Renal pelvis (tissue), 4 donors: Measurements from ENCODE around the gene CBL. TPM values are rescaled to one million over a fixed set of nuclear protein-coding genes. Genes with fewer than 3 reads are reported as not detected.
A peak's percentile ranks its signal among the peaks of the same experiment; 100 is the strongest.
"Not testable (repeated sequence)": the region's sequence is repeated elsewhere in the genome, so short reads cannot be mapped to it uniquely, and the experiment has no call there.

Source experiments
- DNase-seq: peaks from one replicate; pipeline ENCODE4 v3.0.0-alpha.2; 2013
- polyA plus RNA-seq, 3 donors: library from polyadenylated mRNA; unstranded; fragments of 120-200 nt; gene quantifications; one replicate each; pipeline ENCODE4 v1.2.1, GENCODE V29; 2013; ENCODE audit not compliant: insufficient read length in 3 of 3

CBL gene
- polyA plus RNA-seq, 3 donors: 17.7 to 22.5 (median 22.2) TPM

DNA sequence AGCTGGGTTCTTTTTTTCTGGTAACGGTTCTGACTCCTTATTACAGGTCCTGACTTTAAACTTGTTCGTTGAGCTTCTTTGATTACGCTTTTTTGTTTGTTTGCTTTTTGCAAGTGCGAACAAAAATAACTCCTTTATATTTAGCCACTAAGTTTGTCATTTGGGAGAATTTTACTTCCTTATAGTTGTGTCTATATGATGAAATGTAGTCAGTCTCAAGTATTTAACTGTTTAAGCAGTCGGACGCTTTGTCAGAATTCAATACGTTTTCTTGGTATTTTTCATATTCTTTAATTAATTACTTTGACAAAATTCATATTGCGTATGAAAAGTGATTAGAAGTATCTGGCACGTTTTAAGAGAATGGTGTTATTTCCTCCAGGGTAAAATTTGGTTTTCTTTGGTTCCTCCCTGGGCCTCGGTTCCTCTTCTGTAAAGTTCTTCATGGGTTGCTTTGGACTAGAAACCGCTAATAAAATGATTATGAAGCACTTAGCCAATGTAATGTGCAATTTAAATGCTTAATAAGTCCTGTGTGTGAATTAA is 1.3 kb downstream of the CBL start:
- DNase-seq: no peak

DNA sequence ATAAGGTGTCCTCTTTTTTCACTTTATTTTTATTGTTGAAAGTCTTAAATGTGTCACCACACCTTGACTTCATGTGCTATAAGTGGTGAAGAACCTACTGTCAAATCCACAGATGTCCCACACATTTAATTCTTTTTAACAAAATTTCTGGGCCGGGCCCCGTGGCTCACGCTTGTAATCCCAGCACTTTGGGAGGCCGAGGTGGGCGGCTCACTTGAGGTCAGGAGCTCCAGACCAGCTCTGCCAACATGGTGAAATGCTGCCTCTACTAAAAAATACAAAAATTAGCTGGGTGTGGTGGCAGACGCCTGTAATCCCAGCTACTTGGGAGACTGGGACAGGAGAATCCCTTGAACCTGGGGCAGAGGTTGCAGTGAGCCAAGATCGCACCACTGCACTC is 3.0 kb downstream of the CBL start:
- DNase-seq: no peak

DNA sequence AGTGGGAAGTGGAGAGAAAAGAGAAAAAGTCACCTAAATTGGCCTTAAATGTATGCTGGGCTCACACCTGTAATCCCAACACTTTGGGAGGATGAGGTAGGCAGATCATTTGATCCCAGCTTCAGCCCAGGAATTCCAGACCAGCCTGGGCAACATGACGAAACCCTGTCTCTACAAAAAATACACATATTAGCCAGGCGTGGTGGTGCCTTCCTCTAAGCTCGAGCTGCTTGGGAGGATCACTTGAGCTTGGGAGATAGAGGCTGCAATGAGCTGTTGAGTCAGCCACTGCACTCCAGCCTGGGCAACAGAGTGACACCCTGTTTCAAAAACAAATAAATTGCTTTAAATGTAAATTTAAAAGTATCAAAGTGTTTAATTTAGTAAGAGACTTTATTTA is 3.9 kb downstream of the CBL start:
- DNase-seq: no peak

DNA sequence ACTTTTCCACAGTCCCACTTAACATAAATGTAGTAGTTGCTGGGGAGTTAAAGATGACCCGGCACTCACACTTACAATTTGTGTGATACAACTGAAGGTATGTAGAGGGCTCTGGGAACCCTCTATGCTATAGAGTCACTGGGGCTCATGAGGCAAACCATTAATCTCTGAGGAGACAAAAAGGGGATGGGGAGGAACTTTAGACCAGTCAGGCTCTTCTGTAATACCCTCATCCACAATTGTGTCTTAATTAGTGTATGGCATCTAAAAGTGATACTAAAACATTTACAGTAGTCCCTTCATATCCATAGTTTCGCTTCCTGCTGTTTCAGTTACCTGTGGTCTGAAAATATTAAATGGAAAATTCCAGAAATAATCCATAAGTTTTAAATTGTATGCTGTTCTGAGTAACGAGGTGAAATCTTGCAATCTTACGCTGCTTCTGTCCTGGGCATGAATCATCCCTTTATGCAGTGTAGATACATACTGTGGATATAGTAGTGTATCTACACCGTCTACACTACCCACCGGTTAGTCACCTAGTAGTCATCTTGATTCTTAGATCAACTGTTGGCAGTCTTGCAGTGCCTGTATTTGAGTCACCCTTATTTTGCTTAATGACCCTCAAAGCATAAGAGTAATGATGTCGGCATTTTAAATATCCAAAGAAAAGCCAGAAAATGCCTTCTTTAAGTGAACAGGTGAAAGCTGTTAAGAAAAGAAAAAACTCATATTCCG is 12.2 kb downstream of the CBL start:
- no peak for DNase-seq

DNA sequence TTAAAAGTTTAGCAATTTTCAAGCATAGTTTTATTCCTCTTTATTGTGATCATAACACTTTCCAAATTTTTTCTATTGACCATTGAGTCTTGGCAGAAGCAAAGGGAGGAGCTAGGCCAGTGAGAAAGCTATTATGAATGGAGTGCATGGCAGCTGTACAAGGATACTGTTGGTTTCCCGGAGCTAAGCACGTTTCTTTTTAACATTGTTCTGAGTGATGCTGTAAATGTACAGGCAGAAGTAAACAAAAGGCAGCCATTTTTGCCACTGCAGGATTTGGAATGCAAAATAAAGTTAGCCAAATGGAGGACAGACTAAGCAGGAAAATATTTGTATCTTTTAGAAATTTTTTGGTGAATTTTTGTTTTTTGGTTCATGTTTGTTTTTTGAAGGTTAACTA is 16.2 kb downstream of the CBL start:
- DNase-seq: peak; percentile 14

DNA sequence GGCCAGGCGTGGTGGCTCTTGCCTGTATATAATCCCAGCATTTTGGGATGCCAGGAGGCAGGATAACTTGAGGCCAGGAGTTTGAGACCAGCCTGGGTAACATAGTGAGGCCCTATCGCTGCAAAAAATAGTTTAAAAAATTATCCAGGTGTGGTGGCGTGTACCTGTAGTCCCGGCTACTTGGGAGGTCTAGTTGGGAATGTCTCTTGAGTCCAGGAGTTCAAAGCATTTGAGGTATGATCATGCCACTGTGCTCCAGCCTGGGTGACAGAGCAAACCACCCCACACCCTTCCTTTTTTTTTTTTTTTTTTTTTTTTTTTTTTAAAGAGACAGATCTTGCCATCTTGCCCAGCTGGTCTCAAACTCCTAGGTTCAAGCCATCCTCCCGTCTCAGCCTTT is 16.8 kb downstream of the CBL start:
- DNase-seq: no peak

DNA sequence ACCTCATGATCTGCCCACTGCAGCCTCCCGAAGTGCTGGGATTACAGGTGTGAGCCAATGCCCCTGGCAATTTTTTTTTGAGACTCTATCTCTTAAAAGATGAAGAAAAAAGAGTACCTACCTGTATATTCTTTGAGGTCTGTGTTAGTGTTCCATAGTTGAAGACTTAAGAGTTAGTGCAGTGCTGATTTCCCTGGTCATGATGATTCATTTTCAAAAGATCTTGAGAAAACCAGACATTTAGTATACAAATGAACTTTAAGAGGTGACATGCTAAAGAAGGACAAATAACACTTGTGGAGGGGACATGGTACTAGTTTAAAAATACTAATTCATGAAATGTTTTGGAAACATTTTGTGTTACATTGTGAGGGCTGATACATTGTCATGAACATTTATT is 17.7 kb downstream of the CBL start:
- DNase-seq: no peak

DNA sequence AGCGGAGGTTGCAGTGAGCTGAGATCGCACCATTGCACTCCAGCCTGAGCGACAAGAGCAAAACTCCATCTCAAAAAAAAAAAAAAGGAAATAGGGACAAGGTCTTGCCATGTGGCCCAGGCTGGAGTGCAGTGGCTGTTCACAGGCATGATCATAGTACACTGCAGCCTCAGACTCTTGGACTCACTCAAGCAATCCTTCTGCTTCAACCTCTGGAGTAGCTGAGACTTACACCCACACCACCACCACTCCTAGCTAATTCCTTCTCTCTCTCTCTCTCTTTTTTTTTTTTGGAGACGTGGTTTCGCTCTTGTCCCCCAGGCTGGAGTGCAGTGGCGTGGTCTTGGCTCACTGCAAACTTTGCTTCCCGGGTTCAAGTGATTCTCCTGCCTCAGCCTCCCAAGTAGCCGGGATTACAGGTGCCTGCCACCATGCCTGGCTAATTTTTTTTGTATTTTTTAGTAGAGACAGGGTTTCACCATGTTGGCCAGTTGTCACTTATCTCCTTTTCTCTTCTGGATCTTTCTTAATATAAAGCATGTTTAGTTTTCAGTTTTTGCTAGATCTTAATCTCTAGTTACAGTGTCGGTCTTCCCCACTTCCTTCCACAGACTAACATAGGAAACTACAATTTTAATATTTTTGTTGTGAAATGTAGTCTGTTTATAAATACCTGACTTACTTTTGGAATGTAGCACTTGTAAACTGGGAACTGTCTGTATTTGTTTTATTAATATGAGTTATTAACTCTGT is 22.6 kb downstream of the CBL start:
- not testable (repeated sequence) for DNase-seq

DNA sequence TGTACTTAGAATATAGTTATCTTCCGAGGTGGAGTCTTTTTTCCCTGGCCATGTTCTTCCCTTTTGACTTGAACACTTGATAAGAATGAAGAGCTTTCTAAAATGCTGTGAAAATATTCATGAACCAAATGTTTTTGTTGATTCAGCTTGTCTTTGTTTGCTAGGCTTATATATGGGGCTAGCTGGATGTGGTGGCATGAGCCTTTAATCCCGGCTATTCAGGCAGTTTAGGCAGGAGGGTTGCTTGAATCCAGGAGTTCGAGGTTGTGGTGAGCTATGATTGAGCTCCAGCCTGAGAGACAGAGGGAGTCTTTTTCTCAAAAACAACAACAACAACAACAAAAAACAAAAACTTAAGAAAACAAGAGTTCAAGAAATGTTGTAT is 23.1 kb downstream of the CBL start:
- no peak for DNase-seq

DNA sequence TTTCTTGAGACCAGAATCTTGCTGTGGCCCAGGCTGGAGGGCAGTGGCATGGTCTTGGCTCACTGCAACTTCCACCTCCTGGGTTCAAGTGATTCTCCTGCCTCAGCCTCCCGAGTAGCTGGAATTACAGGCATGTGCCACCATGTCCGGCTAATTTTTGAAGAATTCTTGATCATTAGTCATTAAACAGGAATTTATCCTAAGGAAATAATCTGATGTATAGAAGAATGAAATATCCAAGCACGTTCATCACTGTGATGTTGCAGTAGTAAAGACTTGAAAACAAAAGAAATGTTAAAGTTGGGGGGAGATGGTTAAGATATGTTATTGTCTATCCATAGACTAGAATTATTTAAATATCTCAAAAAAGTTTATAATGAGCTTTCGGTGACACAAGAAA is 23.6 kb downstream of the CBL start:
- DNase-seq: no peak

DNA sequence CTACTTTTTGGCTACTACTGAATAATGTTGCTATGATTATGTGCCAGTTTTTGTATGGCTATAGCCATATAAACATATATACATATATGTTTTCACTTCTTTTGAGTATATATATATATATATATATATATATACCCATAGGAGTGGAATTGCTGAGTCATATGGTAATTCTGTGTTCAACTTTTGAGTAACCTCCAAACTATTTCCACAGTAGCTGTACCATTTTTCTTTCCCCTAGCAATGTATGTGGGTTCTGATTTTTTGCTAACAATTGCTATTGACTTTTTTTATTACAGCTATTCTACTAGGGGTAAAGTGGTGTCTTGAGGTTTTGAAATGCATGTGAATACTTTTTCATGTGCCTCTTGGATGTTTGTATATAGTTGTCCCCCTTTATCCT is 30.4 kb downstream of the CBL start:
- DNase-seq: no peak

DNA sequence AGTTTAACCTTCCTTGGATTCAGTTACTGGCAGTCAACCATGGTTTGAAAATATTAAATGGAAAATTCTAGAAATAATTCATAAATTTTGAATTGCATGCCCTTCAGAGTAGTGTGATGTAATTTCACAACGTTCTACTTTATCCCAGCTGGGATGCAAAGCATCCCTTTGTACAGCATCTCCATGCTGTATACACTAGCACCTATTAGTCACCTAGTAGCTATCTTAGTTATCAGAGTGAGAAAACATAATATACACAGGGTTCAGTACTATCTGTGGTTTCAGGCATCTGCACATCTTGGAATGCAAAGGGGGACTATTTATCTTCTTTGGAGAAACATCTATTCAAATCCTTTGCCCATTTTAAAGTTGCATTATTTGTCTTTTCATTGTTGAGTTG is 30.8 kb downstream of the CBL start:
- DNase-seq: no peak

DNA sequence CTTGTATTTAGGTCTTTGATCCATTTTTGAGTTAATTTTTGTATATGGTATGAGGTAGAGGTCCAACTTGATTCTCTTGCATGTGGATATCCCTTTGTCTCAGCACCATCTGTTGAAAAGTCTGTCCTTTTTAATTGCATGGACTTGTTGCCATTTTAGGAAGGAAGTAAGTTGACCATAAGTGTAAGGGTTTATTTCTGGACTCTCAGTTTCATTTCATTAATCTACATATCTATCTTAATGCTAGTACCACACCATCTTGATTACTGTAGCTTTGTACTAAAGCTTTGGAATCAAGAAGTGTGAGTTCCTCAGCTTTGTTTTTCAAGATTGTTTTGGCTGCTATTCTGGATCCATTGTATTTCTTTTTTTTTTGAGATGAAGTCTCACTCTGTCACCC is 31.4 kb downstream of the CBL start:
- no peak for DNase-seq

DNA sequence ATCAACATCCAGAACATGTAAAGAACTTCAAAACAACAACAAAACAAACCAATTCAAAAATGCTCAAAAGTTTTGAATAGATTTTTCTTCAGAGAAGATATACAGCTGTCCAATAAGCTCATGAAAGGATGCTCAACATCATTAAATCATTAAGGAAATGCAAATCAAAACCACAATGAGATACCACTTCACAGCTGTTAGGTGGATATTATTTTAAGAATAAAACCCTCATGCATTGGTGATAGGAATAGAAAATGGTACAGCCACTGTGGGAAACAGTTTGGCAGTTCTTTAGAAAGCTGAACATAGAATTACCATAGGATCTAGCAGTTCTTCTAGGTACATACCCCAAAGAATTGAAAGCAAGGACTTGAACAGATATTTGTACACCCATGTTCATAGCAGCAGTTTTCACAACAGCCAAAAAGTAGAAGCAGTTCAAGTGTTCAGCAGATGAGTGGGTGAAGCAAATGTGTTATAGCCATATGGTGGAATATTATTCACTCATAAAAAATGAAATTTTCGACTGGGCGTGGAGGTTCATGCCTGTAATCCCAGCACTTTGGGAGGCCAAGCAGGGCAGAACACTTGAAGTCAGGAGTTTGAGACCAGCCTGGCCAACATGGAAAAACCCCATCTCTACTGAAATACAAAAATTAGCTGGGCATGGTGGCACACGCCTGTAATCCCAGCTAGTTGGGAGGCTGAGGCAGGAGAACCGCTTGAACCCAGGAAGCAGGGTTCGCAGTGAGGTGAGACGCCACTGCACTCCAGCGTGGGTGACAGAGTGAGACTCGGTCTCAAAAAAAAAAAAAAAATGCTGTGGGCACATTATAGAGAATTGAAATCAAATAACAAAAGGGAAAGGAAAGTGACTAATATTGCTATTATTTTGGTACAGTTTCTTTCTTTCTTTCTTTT is 42.9 kb downstream of the CBL start:
- DNase-seq: no peak

DNA sequence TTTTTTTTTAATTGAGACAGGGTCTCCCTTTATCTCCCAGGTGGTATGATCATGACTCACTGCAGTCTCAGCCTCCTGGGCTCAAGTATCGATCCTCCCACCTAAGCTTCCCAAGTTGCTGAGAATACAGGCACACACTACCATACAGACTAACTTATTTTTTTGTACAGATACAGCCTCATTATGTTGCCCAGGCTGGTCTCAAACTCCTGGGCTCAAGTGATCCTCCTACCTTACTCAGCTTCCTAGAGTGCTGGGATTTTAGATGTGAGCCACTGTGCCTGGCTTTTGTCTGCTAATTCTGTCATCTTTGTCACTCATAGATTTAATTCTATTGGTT is 43.5 kb downstream of the CBL start:
- DNase-seq: no peak

DNA sequence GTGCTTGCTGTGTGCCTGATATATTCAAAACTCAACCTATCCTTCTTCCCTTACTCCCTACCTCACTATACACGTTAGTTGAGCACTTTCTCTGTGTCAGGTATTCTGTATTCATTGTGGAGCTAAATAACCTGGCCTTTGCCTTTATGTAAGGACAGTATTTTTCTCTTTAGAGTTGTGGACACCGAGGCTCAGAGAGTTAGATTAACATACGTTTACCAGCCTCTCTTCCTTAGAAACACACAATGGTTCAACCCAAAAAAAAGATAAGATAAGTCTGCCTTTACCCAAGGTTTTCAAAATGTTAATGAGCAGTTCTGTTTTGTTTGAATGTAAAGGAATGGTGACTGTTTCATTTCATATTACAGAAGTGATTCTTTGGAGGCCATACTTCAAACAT is 45.0 kb downstream of the CBL start:
- no peak for DNase-seq

DNA sequence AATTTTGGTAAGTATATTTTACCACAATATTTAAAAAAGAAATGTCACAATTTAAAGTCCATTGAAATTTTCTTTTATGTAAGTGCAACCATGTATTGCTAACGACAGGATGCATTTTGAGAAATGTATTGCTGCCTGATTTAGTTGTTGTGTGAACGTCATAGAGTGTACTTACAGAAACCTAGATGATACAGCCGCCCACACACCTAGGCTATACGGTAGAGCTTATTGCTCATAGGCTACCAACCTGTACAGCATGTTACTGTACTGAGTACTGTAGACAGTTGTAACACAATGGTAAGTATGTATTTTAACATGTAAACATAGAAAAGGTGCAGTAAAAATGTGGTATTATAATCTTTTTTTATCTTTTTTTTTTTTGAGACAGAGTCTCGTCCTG is 48.1 kb downstream of the CBL start:
- no peak for DNase-seq

DNA sequence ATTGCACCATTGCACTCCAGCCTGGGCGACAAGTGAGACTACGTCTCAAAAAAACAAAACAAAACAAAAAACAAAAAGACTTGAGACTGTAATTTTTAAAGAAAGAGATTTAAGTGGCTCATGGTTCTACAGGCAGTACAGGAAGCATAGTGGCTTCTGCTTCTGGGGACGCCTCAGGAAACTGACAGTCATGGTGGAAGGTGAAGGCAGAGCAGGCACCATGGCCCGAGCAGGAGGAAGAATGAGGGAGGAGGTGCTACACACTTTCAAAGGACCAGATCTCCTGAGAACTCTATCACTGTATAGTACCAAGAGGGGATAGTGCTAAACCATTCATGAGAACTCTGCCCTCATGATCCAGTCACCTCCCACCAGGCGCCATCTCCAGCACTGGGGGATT is 52.0 kb downstream of the CBL start:
- no peak for DNase-seq

DNA sequence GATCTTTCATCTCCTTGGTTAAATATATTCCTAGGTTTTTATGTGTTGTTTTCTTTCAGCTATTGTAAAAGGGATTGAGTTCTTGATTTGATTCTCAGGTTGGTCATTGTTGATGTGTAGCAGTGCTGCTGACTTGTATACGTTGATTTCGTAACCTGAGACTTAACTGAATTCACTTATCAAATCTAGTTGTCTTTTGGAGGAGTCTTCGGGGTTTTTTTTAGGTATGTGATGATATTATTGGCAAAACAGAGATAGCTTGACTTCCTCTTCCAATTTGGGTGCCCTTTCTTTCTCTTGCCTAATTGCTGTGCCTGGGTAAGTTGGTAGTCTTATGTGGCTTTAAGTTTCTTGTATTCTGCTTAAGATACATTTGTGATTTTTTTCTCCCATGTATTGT is 52.8 kb downstream of the CBL start:
- DNase-seq: no peak

DNA sequence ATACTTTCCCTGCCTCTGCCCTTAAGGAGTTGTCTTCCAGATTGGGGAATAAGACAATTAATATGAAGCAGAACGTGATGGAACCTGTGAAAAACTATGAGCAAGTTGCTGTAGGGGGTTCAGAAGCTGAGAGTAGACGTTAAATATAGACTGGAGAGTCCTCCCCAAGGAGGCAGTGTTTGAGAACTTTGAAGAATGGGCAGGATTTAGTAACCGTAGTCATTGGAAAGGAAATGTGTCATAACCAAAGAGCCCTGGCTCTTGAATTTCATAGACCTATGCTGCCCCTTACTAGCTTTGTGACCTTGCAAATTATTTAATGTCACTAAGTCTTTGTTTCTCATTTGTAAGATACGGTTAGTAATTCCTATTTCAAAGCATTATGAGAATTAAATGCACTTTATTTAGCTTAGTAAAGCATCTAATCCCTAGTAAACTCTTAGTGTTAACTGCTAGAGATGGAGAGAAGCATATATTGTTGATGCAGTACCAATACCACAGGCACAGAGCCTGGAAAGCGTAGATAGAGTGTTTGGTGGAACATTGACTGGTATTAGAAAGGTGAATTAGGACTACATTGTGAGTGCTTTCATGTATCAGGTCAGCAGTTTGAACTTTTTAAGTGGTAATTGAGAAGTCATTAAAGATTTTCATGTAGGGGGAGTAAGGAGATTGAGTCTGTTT is 56.7 kb downstream of the CBL start:
- no peak for DNase-seq

DNA sequence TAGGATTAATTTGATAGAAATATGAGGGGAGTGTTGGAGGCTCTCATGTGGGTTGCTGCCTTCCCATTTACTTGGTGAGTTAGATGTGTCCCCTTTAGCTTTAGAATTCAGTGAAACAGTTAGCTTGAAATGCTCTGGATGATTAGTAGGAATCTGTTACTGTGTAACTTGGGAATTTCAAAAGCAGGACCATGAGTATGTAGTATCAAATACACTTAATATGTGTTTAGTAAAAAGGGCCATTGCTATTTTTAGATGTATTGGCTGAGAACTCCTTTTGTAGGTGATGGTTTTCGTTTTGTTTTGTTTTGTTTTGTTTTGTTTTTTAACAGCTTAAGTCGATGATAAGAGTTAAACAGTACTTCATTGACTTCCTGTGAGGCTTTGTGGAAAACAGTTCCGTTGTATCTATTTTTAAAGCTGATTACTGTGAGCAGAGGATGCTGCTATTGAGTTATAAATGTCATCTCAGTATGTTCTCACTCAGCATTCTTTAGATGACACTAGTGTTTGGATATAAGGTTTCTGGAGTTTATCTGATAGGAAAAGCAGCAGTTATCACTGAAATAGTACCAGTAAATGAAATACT is 57.3 kb downstream of the CBL start:
- DNase-seq: no peak

DNA sequence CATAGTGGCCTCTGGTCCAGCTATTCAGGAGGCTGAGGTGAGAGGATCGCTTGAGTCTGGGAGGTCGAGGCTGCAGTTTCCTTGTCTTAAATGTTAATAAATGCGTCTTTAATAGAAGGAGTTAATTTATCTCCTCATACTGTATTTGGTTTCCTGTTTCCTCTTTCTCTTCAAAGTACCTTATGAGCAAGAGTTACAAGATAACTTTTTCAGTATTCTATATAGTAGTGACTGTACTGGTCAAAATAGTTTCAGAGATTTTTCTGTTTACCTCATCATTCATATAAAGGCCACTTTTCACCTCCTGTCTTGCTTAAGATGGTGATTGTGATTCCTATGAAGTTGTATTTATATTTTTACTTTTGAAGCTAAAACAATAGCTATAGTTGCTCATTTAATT is 59.9 kb downstream of the CBL start:
- DNase-seq: no peak
